Central memory CD4-positive, alpha-beta T cell (primary cell): ENCODE measurements around the gene GNA14.
"Not testable (repeated sequence)": the region's sequence is repeated elsewhere in the genome, so short reads cannot be mapped to it uniquely, and the experiment has no call there.

Experiments
- DNase-seq: peaks from one replicate; pipeline ENCODE4 v3.0.0; 2022

GNA14 gene

DNA sequence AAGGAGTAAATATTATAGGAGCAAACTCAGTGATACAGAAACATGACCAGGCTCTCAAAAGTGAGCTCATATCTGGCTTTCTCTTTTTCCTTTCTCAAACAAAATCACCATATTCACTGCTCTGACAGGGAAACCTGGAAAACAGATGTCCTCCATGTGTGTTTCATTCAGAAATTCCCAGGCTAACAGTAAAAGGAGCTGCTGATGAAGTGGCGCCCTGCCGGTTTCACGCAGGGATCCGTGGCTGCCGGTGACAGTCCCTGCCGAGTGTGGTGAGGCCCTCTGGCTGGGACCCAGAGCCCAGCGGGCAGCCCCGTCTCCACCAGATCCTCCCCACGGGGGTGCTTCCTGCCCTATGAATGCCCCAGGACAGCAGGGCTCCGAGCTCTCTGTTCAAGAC lies 208.1 kb downstream of the GNA14 start:
- DNase-seq = no peak

DNA sequence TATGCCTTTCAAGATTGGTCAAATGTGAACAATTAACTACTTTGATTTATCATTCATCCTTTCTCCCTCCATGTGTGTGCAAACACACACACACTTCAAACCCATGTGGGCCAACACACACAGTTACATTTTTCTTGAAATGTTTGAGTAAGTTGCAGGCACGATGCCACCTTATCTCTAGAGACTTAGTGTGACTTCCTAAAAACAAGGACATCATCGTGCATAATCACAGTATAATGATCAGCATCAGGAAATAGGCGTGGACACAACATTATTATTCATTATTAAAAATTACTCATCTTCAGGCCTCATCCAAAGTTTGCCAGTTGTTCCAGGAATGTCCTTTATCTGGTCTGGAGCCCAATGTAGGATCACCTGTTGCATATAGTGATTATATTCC lies 209.5 kb downstream of the GNA14 start:
- no peak for DNase-seq

DNA sequence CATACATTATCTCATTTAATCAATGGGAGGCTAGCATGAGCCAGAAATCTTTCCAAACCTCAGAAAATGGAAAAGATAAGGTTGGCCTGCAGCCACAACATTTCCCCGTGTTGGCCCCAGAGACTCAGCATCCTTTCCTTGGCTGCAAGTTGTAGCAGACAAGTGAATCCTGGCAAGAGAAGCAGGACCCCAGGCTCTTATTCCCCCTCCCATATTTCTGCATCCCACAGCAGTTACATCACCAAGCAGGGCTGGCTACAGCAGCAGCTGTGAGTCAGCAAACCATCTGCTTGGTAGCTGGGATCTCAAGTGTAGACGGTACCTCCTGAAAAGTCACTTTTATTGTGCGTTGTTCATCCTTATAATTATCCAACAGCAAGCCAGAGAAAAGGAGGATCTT lies 212.4 kb downstream of the GNA14 start:
- no peak for DNase-seq

DNA sequence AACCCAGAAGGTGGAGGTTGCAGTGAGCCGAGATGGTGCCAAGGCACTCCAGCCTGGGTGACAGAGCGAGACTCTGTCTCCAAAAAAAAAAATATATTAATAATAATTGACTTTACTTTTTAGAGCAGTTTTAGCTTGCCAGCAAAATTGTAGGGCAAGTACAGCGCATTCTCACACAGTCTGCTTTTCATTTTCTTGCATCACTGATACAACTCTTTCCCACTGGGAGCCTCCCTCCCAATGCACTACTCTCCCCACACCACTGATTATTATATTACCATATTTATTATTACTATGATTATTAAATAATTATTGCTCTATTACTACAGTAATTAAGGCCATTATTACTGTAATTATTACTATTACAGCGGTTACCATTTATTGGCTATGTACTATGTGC lies 212.8 kb downstream of the GNA14 start:
- no peak for DNase-seq

DNA sequence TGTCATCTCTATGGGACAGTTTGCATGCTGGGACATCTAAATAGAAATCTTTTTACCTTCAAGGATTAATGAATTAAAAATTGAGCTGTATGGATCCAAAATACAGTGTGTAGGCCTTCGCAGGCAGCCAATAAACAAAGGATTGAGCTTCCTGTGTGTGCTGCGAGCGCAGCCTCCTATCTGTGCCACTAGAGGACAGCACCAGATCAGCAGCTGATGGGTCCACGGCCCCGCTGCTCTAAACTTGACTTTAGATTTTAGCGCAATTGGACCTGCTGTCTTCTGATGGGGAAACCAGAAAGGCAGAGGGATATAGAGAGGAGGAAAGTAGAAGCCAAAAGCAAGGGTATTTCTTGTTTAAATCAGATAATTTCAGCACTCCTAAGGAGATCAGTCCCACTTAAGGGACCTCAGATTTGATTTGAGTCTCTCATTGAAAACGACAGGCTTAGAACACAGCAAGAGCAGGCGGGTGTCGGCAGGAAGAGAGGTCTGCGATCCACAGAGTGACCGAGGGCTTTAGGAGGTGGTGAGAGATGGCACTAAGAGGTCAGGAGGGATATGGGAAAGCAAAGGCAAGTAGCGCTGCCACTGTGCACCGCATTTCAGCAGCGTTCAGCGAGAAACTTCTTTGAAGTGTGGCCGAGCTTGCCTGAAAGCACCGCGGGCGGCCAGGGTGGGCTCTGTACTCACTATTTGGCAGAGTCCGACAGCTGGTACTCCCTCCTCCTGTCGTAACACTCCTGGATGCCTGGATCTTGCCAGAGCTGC lies 214.3 kb downstream of the GNA14 start:
- DNase-seq = peak; percentile 19

DNA sequence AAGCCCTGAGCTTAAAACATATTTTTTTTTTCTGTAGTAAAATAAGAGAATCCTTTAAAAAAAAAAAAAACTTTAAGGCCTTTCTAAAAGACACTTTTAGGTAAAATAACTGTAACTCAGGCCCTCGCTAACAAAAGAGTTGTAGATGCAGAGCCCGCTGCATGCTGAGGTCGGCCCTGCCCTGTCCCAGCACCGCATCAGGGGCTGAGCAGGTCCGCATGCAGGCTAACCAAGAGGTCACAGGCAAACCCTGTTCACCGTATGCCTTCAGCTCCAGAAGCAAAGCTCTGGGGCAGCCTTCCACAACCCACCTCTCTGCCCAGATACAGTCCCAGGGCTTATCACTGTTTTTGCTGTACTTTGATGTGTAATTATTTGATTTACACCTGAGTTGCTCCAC lies 216.1 kb downstream of the GNA14 start:
- no peak for DNase-seq

DNA sequence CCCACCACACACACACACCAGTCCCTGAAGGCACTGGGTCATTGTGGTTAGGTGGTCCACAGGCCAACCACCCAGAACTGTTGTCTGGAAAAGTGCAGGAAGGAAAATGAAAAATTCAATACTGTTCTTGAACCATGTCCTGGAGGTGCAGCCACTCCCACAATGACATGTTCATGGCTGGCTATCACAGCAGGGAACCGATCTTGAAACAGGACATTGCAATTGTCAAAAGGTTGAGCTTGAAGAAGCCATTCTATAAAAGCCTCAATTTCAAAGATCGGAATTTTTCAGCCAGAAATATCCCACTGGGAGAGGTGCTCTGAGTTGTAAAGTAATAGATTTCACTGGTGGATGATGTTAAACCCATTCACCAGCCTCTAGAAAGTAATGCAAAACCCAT lies 218.2 kb downstream of the GNA14 start:
- DNase-seq = no peak

DNA sequence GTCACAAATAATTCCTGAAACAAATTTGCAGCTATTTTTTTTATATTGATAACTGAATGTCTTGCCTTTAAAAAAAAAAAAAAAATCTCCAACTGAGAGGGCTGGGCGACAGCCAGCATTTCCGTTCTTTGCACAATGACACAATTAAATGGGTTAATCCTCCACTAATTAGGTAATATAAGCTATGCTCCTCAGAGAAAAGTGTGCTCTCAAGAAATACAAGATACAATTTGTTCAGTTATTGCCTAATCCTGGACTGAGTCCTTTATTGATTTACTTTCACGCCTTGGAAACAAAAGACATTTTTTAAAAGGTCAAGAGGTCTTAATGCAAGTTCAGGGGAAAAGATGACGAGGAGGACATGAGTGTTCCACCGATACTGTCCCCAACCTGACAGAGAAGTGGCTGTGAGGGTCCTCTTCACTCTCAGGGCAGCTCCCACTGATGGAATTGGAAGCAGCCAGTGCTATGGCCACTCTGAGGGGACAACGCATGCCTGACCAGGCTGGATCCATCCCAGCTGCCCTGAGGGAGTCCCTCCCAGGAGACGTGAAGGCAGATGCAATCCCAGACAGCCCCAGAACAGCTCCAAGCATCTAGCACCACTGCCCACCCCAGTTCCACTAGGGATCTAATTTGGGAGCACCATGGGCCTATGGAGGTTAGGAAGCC lies 220.7 kb downstream of the GNA14 start:
- no peak for DNase-seq

DNA sequence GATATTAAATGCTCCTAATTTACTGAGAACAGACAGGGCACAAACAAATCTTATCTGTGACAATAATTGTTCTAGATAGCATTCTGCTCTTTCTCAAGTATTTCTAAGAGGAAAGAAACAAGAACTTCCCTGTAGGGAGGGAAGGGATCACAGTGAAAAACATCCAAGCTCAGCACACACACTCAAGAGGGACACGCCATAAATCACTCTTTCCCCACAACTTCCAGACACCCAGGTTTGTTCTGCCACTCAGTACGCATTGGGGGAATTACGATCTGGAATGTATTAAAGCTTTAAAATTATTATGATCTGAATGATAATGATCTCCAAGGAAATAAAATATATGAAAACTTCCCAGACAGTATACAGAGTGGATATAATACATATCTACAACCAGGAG lies 221.4 kb downstream of the GNA14 start:
- DNase-seq = no peak

DNA sequence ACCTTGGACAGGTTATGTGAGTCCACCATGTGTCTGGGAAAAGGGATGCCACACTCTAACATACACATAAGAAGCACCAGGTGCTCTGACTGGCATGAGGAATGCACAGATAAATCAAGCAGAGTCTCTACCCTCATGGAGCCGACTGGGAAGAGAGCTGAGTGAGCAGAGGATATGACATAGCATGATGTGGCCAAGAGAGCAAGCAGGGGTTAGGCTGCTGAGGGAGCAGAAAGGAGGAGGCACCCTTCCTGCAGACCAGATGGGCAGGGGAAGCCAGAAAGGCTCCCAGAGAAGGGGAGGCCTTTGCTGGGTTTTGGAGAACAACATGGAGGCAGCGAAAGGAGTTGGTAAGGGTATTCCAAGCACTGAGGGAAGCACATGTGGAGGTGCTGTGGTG lies 223.1 kb downstream of the GNA14 start:
- no peak for DNase-seq

DNA sequence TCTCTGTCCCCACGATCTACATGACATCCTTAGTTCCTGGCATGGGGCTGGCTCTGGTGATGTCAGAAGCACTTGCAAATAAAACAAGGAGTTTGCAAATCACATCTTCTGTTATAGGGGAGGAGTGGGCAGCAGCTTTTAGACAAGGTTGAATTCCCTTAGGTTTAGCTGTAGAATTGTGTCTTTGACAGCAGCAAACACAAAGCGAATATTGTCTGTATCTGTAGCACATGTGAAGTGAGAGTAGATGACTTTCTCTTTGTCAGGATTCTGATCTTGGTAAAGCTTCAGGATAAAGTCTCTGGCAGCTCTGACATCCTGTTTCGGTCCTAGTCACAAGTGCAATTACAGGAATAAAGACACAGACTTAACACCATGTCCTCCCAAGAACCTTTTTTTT lies 224.3 kb downstream of the GNA14 start:
- no peak for DNase-seq

DNA sequence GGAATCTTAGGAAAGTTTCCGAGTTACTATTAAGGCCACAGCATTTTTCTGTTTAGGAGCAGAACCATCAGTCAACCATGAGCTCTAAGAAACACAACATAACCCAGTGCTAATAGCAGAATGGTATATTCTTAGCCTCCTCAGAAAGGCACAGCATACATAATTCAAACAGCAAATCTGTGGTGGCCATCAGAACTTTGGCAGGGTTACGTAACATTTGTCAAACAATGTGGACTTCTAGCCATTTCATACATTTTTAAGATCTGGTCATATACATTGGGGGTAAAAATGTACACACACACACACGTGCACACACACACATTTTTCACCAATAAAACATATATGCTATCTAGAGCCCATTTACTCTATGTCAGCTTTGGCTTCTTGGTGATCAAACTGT lies 225.2 kb downstream of the GNA14 start:
- DNase-seq = no peak

DNA sequence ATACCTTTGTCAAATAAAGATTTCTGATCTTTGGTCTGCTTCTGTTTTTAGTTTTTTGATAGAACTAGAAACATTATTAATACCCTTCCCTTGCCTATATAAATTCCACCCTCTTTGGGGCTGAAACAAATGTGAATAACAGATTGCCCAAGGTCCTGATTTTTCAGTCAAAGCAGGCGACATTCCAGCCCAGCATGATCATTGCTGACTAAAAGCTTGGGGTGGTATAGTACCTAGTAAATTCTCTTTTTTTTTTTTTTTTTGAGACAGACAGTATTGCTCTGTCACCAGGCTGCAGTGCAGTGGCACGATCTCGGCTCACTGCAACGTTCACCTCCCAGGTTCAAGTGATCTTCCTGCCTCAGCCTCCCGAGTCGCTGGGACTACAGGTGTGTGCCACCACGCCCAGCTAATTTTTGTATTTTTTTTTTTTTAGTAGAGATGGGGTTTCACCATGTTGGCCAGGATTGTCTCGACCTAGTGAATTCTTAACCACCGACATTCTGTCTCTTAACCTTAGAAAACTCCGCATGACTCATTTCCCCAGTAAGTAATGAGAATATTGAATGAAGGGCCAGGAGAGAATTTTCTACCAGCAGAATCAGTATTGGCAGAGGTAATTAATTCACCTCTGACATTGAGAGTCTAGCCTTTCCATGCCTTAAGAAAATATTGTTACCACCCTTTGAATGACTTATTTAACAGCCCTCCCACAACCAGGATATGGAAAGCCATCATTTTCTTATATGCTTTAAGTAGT lies 226.4 kb downstream of the GNA14 start:
- no peak for DNase-seq

DNA sequence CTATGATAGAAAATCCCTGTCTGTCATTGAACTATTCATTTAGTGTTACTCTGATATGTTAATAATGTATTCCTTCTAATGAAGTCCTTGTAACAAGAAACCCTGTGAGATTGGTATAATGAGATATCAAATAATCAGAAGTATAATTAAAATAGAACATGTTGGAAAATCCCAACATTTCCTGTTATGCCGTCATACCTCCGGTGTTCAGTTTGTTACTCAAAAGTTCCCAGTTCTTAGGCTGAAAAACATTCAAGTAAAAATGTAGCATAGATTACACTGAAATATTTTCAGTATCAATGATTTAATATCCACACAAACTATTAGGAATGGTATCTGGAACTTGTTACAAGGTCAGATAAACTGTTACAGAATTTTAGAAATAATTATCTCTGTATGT lies 227.5 kb downstream of the GNA14 start:
- DNase-seq = no peak

DNA sequence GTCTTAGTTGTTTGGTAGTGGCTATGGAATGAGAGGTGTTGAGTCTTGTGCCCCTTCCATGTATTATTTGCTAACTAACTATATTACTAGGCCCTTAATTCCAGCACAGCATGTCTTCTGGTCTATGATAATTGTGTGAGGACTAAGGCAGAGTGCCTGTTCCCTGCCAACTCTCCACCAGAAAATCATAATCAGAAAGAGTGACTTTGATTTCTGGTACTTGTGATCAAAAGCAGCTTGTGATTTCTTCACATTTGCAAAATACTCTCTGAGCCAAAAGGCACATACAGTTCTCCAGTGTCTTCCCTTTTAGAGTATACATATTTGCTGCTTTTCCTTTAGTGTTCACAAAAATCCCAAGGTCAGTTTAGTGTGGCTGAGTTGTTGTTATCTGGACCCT lies 229.9 kb downstream of the GNA14 start:
- DNase-seq = no peak

DNA sequence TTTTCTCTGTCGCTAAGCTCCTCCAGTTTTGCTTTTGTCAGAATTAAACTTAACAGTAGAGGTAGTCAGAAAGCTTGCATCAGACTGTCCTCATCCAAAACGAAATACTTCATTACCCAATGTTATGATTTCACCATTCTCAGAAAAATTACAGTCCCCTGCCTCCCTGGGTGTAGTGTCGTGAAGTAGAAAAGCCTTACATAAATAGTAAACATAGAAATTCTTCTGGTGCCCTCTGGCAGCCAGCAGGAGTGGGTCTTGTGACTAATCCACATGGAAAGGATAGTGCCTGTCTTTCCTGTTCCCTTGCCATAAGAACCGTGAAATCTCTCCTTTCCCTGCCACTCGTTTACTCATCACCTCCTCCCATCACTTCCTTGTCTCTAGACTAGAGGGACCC lies 230.6 kb downstream of the GNA14 start:
- DNase-seq = no peak

DNA sequence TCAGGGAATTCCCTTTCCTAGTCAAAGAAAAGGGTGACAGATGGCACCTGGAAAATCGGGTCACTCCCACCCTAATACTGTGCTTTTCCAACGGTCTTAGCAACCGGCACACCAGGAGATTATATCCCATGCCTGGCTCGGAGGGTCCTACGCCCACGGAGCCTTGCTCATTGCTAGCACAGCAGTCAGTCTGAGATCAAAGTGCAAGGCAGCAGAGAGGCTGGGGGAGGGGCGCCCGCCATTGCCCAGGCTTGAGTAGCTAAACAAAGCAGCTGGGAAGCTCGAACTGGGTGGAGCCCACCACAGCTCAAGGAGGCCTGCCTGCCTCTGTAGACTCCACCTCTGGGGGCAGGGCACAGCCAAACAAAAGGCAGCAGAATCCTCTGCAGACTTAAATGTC lies 239.6 kb downstream of the GNA14 start:
- not testable (repeated sequence) for DNase-seq

DNA sequence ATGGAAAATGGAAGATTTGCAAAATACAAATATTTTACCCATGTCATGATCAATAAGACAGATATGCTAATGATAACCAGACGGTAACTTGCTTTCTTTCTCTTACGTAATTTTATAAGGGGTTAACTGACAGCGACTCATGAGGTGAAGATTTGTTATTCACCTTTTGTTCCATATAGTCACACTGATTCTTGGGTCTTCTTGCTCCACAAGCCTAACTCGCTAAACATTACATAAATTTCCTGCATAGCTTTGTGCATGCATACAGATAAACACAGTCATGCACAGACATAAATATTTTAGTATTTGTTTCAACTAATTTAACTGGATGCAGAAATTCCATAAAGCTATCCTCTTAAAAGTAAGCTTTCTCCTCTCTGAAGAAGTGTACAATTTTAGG lies 244.9 kb downstream of the GNA14 start:
- DNase-seq = no peak

DNA sequence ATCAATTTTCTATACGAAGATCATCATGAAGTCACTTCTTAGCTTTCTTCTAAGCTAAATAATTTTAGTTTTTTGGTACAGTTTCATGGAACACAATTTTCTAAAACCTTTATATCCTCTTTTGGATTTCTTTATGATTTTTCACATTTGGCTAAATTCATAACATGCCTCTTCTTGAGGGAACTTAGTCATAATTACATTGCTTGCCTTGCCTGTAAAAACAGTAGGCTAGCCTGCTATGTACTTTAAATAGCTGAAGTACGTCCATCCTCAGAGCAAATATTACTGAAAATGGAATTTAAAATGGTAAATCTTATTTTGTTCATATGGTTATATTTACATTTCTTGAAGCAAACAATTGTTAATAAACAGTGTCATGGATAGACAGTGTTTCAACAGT lies 245.8 kb downstream of the GNA14 start:
- no peak for DNase-seq

DNA sequence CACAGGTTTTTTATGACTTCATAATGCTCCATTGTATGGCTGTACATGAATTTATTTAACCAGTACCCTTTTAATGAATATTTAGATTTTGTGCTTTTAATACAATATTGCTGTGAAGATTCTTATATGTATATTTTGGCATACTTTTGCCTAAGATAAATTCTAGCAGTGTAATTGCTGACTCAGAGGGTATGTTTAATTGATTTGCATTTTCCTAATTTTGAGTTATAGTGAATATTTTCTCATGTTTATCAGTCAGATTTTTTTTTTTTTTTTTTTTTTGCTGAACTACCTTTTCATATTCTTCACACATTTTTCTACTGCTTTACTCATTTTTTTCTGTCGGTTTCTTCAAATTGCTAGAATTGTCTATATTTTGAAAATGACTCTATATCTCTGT lies 248.2 kb downstream of the GNA14 start:
- no peak for DNase-seq

DNA sequence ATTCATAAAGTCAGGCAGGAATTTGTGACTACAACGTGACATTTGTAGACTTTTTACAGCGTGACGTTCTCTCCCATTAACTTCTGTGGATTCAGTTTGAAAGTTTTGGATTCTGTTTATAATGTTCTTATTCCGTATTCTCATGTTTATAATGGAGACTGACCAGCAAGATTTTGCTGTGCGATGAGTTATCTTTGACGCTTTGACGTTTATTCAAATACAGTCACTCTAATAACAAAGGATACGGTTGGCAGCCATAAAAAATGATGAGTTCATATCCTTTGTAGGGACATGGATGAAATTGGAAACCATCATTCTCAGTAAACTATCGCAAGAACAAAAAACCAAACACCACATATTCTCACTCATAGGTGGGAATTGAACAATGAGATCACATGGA lies 249.5 kb downstream of the GNA14 start:
- not testable (repeated sequence) for DNase-seq

DNA sequence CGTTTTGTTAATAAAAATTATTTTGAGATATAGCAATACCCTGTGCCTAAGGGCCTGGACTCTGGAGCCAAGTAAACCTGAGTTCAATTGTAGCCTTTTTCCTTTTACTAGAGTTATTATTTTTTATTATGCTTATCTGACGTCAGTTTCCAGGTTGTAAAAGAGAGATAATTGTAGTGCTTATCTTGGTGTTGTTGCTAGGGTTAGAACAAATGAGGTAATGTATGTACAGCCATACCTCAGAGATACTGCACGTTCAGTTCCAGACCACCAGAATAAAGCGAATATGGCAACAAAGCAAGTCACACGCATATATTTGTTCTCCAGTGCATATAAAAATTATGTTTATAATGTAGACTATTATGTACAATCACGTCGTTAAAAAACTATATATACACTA lies 255.8 kb downstream of the GNA14 start:
- DNase-seq = no peak

DNA sequence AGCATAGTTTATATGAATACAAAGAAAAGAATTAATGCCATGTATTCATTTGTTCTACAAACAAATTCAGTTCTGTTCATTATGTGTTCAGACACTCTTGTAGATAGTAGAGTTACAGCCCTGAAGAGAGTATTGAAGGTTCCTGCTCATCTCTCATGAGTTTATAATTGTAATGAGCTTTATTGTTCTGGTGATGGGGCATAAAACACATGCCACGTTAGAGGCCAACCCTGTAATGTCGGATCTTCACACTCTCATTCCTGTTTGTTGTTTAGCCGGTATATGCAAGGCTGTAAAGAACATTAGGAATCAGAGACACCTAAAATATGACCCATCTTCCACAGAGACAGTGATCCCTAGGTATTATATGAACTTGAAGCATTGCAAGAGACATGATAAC lies 256.3 kb downstream of the GNA14 start:
- DNase-seq = no peak

DNA sequence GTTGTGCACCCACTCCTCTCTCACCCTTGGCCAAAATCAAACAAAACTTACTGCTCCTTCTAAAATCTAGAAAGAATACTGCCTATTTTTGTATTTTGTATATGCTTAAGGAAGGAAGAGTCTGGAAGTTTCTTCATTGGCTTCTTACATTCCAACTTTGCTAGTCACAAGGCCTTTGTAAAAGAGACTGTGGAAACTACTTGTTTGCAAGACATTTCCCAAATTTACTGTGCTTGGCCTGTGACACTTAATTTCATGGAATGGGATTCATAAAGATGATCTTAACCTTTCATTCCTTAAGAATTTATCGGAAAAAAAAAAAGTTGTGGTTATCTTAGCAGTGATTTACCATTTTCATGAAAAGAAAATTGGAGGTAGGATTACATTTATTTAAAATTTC lies 261.9 kb downstream of the GNA14 start:
- DNase-seq = no peak
